ENCODE data around the gene CCR7. TPM values are rescaled to one million over a fixed set of nuclear protein-coding genes. Genes with fewer than 3 reads are reported as not detected.

CCR7 gene
- total and polyA plus RNA-seq, 2 of the 13 experiments (the other 11 are each of a cell fraction or from before 2014, with no cell fraction given) = 0.04 to 0.53 TPM

DNA sequence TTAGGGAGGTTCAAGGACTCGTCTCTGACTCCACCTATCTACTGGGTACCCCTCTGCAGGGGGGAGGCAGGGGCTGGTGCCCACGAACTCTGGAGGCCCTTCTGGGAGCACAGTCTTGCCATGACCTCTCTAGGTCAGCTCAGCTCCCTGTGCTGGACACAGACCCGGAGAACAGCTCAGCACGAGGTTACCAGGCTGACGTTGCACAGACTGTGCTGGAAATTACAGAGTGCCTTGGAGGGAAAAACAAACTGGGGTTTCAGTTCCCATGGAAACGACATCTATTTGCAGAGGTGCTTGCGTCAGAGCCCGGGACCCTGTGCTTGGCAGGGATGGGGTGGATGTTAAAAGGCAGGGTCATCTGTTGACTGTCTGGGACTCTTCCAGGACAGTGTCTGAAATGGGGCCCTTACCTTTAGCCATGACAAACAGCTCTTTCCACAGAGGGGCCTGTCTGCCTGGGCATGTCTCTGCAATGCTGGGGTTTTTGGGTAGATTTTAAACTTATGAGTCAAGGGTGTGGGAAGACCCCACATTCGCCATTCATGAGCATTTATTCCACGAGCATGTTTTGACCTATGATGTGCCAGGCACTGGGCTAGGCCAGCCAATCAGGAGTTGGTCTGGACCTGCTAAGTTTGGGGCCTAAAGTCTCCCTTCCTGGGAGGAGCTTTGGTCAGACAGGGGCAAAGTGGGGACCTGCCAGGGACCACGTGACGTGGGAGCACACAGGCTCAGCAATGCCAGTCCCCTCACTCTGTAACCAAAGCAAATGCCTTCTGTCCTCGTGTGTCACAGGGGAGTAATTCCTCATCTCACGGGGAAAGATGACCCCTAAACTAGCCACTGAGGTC, 22.5 kb downstream of the CCR7 start (continued):
- TF ChIP-seq BRCA1 (CRISPR knock-in tag; IDR thresholded peaks at IDR 0.05) = no peak
- no peak for TF ChIP-seq ZNF232 (CRISPR knock-in tag; IDR thresholded peaks at IDR 0.05; ENCODE audit: borderline replicate concordance)
- TF ChIP-seq ZC3H13 (CRISPR knock-in tag; IDR thresholded peaks at IDR 0.05) = no peak
- TF ChIP-seq, protein P1, sequence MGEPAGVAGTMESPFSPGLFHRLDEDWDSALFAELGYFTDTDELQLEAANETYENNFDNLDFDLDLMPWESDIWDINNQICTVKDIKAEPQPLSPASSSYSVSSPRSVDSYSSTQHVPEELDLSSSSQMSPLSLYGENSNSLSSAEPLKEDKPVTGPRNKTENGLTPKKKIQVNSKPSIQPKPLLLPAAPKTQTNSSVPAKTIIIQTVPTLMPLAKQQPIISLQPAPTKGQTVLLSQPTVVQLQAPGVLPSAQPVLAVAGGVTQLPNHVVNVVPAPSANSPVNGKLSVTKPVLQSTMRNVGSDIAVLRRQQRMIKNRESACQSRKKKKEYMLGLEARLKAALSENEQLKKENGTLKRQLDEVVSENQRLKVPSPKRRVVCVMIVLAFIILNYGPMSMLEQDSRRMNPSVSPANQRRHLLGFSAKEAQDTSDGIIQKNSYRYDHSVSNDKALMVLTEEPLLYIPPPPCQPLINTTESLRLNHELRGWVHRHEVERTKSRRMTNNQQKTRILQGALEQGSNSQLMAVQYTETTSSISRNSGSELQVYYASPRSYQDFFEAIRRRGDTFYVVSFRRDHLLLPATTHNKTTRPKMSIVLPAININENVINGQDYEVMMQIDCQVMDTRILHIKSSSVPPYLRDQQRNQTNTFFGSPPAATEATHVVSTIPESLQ (CRISPR knock-in tag; conservative IDR thresholded peaks at IDR 0.05) = no peak
- TF ChIP-seq ZNF282 (IDR thresholded peaks at IDR 0.05; ENCODE audit: partially characterized antibody) = no peak
- no peak for TF ChIP-seq NBN (conservative IDR thresholded peaks at IDR 0.05)
- TF ChIP-seq U2AF2 (IDR thresholded peaks at IDR 0.05; ENCODE audit: low read depth, low read length) = no peak
- no peak for TF ChIP-seq ZNF598 (CRISPR knock-in tag; IDR thresholded peaks at IDR 0.05; ENCODE audit: borderline replicate concordance)
- TF ChIP-seq, protein P2, sequence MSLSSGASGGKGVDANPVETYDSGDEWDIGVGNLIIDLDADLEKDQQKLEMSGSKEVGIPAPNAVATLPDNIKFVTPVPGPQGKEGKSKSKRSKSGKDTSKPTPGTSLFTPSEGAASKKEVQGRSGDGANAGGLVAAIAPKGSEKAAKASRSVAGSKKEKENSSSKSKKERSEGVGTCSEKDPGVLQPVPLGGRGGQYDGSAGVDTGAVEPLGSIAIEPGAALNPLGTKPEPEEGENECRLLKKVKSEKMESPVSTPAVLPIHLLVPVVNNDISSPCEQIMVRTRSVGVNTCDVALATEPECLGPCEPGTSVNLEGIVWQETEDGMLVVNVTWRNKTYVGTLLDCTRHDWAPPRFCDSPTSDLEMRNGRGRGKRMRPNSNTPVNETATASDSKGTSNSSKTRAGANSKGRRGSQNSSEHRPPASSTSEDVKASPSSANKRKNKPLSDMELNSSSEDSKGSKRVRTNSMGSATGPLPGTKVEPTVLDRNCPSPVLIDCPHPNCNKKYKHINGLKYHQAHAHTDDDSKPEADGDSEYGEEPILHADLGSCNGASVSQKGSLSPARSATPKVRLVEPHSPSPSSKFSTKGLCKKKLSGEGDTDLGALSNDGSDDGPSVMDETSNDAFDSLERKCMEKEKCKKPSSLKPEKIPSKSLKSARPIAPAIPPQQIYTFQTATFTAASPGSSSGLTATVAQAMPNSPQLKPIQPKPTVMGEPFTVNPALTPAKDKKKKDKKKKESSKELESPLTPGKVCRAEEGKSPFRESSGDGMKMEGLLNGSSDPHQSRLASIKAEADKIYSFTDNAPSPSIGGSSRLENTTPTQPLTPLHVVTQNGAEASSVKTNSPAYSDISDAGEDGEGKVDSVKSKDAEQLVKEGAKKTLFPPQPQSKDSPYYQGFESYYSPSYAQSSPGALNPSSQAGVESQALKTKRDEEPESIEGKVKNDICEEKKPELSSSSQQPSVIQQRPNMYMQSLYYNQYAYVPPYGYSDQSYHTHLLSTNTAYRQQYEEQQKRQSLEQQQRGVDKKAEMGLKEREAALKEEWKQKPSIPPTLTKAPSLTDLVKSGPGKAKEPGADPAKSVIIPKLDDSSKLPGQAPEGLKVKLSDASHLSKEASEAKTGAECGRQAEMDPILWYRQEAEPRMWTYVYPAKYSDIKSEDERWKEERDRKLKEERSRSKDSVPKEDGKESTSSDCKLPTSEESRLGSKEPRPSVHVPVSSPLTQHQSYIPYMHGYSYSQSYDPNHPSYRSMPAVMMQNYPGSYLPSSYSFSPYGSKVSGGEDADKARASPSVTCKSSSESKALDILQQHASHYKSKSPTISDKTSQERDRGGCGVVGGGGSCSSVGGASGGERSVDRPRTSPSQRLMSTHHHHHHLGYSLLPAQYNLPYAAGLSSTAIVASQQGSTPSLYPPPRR (CRISPR knock-in tag; IDR thresholded peaks at IDR 0.05; ENCODE audit: borderline replicate concordance) = no peak
- TF ChIP-seq ZNF124 (CRISPR knock-in tag; IDR thresholded peaks at IDR 0.05) = no peak
- no peak for TF ChIP-seq ZNF34 (CRISPR knock-in tag; IDR thresholded peaks at IDR 0.05; ENCODE audit: borderline replicate concordance)
- TF ChIP-seq, protein P3, sequence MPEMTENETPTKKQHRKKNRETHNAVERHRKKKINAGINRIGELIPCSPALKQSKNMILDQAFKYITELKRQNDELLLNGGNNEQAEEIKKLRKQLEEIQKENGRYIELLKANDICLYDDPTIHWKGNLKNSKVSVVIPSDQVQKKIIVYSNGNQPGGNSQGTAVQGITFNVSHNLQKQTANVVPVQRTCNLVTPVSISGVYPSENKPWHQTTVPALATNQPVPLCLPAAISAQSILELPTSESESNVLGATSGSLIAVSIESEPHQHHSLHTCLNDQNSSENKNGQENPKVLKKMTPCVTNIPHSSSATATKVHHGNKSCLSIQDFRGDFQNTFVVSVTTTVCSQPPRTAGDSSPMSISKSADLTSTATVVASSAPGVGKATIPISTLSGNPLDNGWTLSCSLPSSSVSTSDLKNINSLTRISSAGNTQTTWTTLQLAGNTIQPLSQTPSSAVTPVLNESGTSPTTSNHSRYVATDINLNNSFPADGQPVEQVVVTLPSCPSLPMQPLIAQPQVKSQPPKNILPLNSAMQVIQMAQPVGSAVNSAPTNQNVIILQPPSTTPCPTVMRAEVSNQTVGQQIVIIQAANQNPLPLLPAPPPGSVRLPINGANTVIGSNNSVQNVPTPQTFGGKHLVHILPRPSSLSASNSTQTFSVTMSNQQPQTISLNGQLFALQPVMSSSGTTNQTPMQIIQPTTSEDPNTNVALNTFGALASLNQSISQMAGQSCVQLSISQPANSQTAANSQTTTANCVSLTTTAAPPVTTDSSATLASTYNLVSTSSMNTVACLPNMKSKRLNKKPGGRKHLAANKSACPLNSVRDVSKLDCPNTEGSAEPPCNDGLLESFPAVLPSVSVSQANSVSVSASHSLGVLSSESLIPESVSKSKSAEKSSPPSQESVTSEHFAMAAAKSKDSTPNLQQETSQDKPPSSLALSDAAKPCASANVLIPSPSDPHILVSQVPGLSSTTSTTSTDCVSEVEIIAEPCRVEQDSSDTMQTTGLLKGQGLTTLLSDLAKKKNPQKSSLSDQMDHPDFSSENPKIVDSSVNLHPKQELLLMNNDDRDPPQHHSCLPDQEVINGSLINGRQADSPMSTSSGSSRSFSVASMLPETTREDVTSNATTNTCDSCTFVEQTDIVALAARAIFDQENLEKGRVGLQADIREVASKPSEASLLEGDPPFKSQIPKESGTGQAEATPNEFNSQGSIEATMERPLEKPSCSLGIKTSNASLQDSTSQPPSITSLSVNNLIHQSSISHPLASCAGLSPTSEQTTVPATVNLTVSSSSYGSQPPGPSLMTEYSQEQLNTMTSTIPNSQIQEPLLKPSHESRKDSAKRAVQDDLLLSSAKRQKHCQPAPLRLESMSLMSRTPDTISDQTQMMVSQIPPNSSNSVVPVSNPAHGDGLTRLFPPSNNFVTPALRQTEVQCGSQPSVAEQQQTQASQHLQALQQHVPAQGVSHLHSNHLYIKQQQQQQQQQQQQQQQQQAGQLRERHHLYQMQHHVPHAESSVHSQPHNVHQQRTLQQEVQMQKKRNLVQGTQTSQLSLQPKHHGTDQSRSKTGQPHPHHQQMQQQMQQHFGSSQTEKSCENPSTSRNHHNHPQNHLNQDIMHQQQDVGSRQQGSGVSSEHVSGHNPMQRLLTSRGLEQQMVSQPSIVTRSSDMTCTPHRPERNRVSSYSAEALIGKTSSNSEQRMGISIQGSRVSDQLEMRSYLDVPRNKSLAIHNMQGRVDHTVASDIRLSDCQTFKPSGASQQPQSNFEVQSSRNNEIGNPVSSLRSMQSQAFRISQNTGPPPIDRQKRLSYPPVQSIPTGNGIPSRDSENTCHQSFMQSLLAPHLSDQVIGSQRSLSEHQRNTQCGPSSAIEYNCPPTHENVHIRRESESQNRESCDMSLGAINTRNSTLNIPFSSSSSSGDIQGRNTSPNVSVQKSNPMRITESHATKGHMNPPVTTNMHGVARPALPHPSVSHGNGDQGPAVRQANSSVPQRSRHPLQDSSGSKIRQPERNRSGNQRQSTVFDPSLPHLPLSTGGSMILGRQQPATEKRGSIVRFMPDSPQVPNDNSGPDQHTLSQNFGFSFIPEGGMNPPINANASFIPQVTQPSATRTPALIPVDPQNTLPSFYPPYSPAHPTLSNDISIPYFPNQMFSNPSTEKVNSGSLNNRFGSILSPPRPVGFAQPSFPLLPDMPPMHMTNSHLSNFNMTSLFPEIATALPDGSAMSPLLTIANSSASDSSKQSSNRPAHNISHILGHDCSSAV (CRISPR knock-in tag; IDR thresholded peaks at IDR 0.05; ENCODE audit: borderline replicate concordance) = no peak
- TF ChIP-seq ZNF605 (CRISPR knock-in tag; IDR thresholded peaks at IDR 0.05) = no peak
- TF ChIP-seq NFE2L1 (CRISPR knock-in tag; IDR thresholded peaks at IDR 0.05; ENCODE audit: borderline replicate concordance) = no peak
